ENCODE measurements around the gene MAN1A1. TPM values are rescaled to one million over a fixed set of nuclear protein-coding genes. Genes with fewer than 3 reads are reported as not detected.

Gene MAN1A1
- total and polyA plus RNA-seq, 2 of the 8 experiments (the other 6 are each of a cell fraction or from before 2014, with no cell fraction given): 1.8 to 5.4 TPM

GRCh38 chr6:119395192-119395591, 45.6 kb upstream of the MAN1A1 start:
- no peaks in the 10 kb centered on the region for H3K79me1 ChIP-seq (ENCODE audit: low read depth, low read length)
- no peak overlapping the region for H2AK5ac ChIP-seq (ENCODE audit: low read depth, low read length)
- no peak overlapping the region for H3K14ac ChIP-seq (ENCODE audit: insufficient read length)
- H3K56ac ChIP-seq (replicated peaks; ENCODE audit: insufficient read length, low read depth, low read length): no peak overlapping the region
- no peak overlapping the region for H4K91ac ChIP-seq (replicated peaks; ENCODE audit: insufficient read length, low read length)
- no peak for DNase-seq (ENCODE audit: low read depth in 1 of 2, low spot score in 2 of 2)
- H3K36me3 ChIP-seq (ENCODE audit: control insufficient read depth in 2 of 4, insufficient read depth in 4 of 4, low read length in 3 of 4): no peaks in the 10 kb centered on the region; a peak in 1 of 8 replicates
- H2AFZ ChIP-seq (ENCODE audit: low read length): no peak overlapping the region
- no peak overlapping the region for H2BK120ac ChIP-seq (replicated peaks; ENCODE audit: low read depth, low read length)
- peaks cover 5 to 15% of the 10 kb centered on the region in 2 experiments; a peak in 3 of 4 replicates for H3K9me3 ChIP-seq (ENCODE audit: insufficient read depth in 2 of 2, low read depth in 1 of 2, low read length in 1 of 2)
- no peak overlapping the region for H3K27ac ChIP-seq (ENCODE audit: low read depth, low read length)
- ChIA-PET CTCF (ENCODE audit: partially characterized antibody) (interaction anchor here (1.2 to 1.4 kb wide), 2 partner anchors 192 to 233 kb away, joined by 3 read pairs; no protein-coding TSS in a partner anchor), POLR2A (ENCODE audit: partially characterized antibody) (no interaction called here)
- no peak overlapping the region for H3K23ac ChIP-seq (ENCODE audit: insufficient read length)
- FAIRE-seq: no peak
- no peak overlapping the region for H3K18ac ChIP-seq (ENCODE audit: extremely low read depth, low read length)
- no peak overlapping the region for H3K4ac ChIP-seq (replicated peaks; ENCODE audit: insufficient read length, low read depth, low read length)
- H2BK15ac ChIP-seq (ENCODE audit: low read length): no peak overlapping the region
- H4K5ac ChIP-seq (ENCODE audit: insufficient read length, low read depth, low read length): no peak overlapping the region
- no peaks in the 10 kb centered on the region for H3K4me1 ChIP-seq (replicated peaks in 1 of 4; ENCODE audit: control insufficient read depth in 3 of 4, insufficient read depth in 4 of 4, low read length in 3 of 4)
- H3K23me2 ChIP-seq (ENCODE audit: low read depth, low read length): no peaks in the 10 kb centered on the region
- H4K8ac ChIP-seq (ENCODE audit: extremely low read depth, insufficient read depth, low read length): no peak overlapping the region
- WGBS, 2 experiments (ENCODE audit: extremely low coverage in 1 of 2, insufficient coverage in 1 of 2, insufficient read length in 1 of 2, insufficient replicate concordance in 2 of 2, low coverage in 1 of 2, low lambda C conversion rate in 2 of 2, missing lambda C conversion rate in 1 of 2): 89% methylated on average over 2 of the region's 2 CpGs; no CpG with 5 or more reads in 1 of the 2 experiments
- no peak overlapping the region for H3K9ac ChIP-seq (replicated peaks in 1 of 4; ENCODE audit: extremely low read depth in 1 of 4, low read depth in 3 of 4, low read length in 3 of 4)
- no peak overlapping the region for H2BK5ac ChIP-seq (ENCODE audit: low read depth, low read length)
- H3K79me2 ChIP-seq (ENCODE audit: control insufficient read depth in 1 of 2, insufficient read depth in 2 of 2, low read length in 2 of 2): no peaks in the 10 kb centered on the region
- no peak overlapping the region for H2BK12ac ChIP-seq (ENCODE audit: low read depth, low read length)
- H2BK20ac ChIP-seq (ENCODE audit: low read length): no peak overlapping the region
- H3K27me3 ChIP-seq (replicated peaks in 1 of 4; ENCODE audit: control insufficient read depth in 3 of 4, extremely low read depth in 1 of 4, insufficient read depth in 3 of 4, low read length in 3 of 4): no peaks in the 10 kb centered on the region
- H3K4me2 ChIP-seq (ENCODE audit: insufficient read depth in 1 of 2, low read depth in 2 of 2, low read length in 2 of 2): no peak overlapping the region
- no peak overlapping the region for H3K4me3 ChIP-seq (ENCODE audit: extremely low read depth in 1 of 4, insufficient read depth in 2 of 4, low read depth in 3 of 4, low read length in 4 of 4)
- H4K20me1 ChIP-seq (replicated peaks in 1 of 2; ENCODE audit: control insufficient read depth in 1 of 2, insufficient read depth in 2 of 2, low read length in 2 of 2): no peaks in the 10 kb centered on the region
- TF ChIP-seq RNF2 (IDR thresholded peaks at IDR 0.05; ENCODE audit: borderline replicate concordance, low read depth, low read length, missing control alignments, poor library complexity, severe bottlenecking) (no peak), GABPA (IDR thresholded peaks at IDR 0.05; ENCODE audit: borderline replicate concordance, insufficient read depth, low read length) (no peak), HDAC6 (IDR thresholded peaks at IDR 0.05; ENCODE audit: low read depth, low read length) (no peak), JUN (IDR thresholded peaks at IDR 0.05; ENCODE audit: low read depth, low read length) (no peak), E2F6 (IDR thresholded peaks at IDR 0.05) (no peak), CTCF (IDR thresholded peaks at IDR 0.05; ENCODE audit: control extremely low read depth in 1 of 3, insufficient read depth in 1 of 3, low read depth in 1 of 3, low read length in 3 of 3) (no peak), KDM5A (IDR thresholded peaks at IDR 0.05; ENCODE audit: low read length) (no peak)
